Measurements from ENCODE around the gene NEUROD4.

NEUROD4 gene, protein sequence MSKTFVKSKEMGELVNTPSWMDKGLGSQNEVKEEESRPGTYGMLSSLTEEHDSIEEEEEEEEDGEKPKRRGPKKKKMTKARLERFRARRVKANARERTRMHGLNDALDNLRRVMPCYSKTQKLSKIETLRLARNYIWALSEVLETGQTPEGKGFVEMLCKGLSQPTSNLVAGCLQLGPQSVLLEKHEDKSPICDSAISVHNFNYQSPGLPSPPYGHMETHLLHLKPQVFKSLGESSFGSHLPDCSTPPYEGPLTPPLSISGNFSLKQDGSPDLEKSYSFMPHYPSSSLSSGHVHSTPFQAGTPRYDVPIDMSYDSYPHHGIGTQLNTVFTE

GRCh38 chr12:55019784-55020183 is at the start of gene NEUROD4:
Gene NEUROD4, plus strand, starts transcription at chr12:55019974. Its CDS starts 6,466 bp downstream, at chr12:55026440.
- DNase-seq (ENCODE audit: extremely low spot score) = peak; percentile 24
- TF ChIP-seq, protein P1, sequence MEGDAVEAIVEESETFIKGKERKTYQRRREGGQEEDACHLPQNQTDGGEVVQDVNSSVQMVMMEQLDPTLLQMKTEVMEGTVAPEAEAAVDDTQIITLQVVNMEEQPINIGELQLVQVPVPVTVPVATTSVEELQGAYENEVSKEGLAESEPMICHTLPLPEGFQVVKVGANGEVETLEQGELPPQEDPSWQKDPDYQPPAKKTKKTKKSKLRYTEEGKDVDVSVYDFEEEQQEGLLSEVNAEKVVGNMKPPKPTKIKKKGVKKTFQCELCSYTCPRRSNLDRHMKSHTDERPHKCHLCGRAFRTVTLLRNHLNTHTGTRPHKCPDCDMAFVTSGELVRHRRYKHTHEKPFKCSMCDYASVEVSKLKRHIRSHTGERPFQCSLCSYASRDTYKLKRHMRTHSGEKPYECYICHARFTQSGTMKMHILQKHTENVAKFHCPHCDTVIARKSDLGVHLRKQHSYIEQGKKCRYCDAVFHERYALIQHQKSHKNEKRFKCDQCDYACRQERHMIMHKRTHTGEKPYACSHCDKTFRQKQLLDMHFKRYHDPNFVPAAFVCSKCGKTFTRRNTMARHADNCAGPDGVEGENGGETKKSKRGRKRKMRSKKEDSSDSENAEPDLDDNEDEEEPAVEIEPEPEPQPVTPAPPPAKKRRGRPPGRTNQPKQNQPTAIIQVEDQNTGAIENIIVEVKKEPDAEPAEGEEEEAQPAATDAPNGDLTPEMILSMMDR (IDR thresholded peaks at IDR 0.05; ENCODE audit: control extremely low read depth, extremely low read depth, low read depth, missing control alignments) = no peak
- ChIA-PET CTCF (interaction anchor here (1.4 to 1.8 kb wide), 2 partner anchors 10 to 27 kb away, joined by 4 to 7 read pairs; no protein-coding TSS in a partner anchor), POLR2A (no interaction called here)

GRCh38 chr12:54970741-54971140 is 49.0 kb upstream of the NEUROD4 start:
- ChIA-PET CTCF (interaction anchor here (1.1 to 6.3 kb wide), 5 partner anchors 9 to 221 kb away, joined by 3 to 59 read pairs (median 4); no protein-coding TSS in a partner anchor), POLR2A (no interaction called here)
- DNase-seq (ENCODE audit: extremely low spot score) = no peak
- TF ChIP-seq, protein P1 (IDR thresholded peaks at IDR 0.05; ENCODE audit: control extremely low read depth, extremely low read depth, low read depth, missing control alignments) = no peak

GRCh38 chr12:54973556-54973955 is 46.2 kb upstream of the NEUROD4 start:
- TF ChIP-seq, protein P1 (IDR thresholded peaks at IDR 0.05; ENCODE audit: control extremely low read depth, extremely low read depth, low read depth, missing control alignments) = no peak
- ChIA-PET CTCF (interaction anchor here (1.2 to 6.3 kb wide), 5 partner anchors 9 to 119 kb away, joined by 3 to 59 read pairs (median 6); partner anchors contain the start of gene MUCL1), POLR2A (no interaction called here)
- no peak for DNase-seq (ENCODE audit: extremely low spot score)

- ChIA-PET CTCF (interaction anchor here (1.2 to 4.0 kb wide), 5 partner anchors 8 to 98 kb away, joined by 3 to 27 read pairs (median 6); no protein-coding TSS in a partner anchor), POLR2A (no interaction called here)
- TF ChIP-seq, protein P1 (IDR thresholded peaks at IDR 0.05; ENCODE audit: control extremely low read depth, extremely low read depth, low read depth, missing control alignments) = no peak
- no peak for DNase-seq (ENCODE audit: extremely low spot score)
Observed at GRCh38 chr12:54974279-54974678, 45.5 kb upstream of the NEUROD4 start.

GRCh38 chr12:54975272-54975671 is 44.5 kb upstream of the NEUROD4 start:
- POLR2A ChIA-PET = no interaction called here

GRCh38 chr12:54975875-54976274 is 43.9 kb upstream of the NEUROD4 start:
- DNase-seq (ENCODE audit: extremely low spot score) = no peak
- POLR2A ChIA-PET = no interaction called here
- TF ChIP-seq, protein P1 (IDR thresholded peaks at IDR 0.05; ENCODE audit: control extremely low read depth, extremely low read depth, low read depth, missing control alignments) = no peak
- CTCF ChIA-PET = interaction anchor here (1.0 to 4.0 kb wide), 11 partner anchors 8 to 274 kb away, joined by 3 to 27 read pairs (median 4); no protein-coding TSS in a partner anchor

More at GRCh38 chr12:54975272-54975671, 44.5 kb upstream of the NEUROD4 start:
- TF ChIP-seq, protein P1 (IDR thresholded peaks at IDR 0.05; ENCODE audit: control extremely low read depth, extremely low read depth, low read depth, missing control alignments) = no peak
- no peak for DNase-seq (ENCODE audit: extremely low spot score)
- CTCF ChIA-PET = interaction anchor here (1.0 to 4.0 kb wide), 9 partner anchors 8 to 273 kb away, joined by 3 to 27 read pairs (median 4); no protein-coding TSS in a partner anchor
